Peyer's patch (tissue), 4 donors: ENCODE data around the gene MOB3B.

Experiments
- CTCF ChIP-seq, 6 experiments: fragments of 450-650 bp in 4 of 6; fragments of 200-600 bp in 2 of 6; sonication (generic) in 1 of 6; IDR thresholded peaks; one replicate each; pipeline ENCODE4 v1.5.1; 2017 to 2019; ENCODE audit warnings: antibody characterized with exemption in 6 of 6, mild to moderate bottlenecking in 3 of 6, moderate library complexity in 1 of 6
- POLR2A ChIP-seq, 2 donors: fragments of 450-650 bp; IDR thresholded peaks; one replicate each; pipeline ENCODE4 v1.5.1; 2017; ENCODE audit warnings: antibody characterized with exemption in 2 of 2, mild to moderate bottlenecking in 2 of 2, moderate library complexity in 2 of 2

DNA sequence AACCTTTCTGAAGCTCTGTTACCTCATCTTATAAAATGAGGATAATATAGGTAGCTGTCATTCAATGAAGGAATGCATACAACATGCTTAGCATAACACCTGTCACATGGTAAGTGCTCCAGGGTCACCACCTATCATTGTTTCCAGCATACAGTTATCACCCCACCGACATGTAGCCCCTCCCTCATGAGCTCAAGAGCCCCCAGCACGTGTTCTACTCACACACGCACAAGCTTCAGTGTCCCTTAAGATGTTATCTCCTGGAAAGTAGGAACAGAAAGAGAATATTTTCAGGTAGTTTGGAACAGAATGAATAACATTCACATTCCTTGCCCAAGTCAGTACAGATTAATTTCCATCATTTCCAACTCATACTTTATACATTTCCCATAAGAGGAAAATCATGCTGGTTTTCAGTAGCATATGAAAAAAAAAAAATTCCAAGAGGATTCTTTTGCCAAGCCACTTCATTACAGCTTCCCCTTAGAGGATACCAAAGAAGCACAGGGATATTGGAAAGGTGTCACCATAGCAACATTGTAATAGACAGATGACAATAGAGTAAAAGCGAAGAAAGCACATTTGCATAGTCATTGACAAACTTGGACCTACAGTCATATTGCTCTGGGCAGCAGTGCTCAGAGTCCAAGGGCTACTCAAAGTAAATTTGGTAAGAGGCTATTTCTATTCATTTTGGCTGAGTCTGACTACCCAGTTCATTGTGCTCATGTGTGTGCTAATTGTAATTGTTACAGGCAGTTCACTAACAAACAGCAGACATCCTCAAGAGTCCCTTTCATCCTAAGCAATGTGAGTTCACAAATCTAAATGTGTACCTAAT, 1.5 kb upstream of the MOB3B start:
- TF ChIP-seq POLR2A (IDR thresholded peaks at IDR 0.05) (no peak), CTCF (IDR thresholded peaks at IDR 0.05) (no peak)
